Stimulated activated CD8-positive, alpha-beta memory T cell treated with anti-CD3 and anti-CD28 coated beads, Interleukin-7, amount 100 ng/mL, for 1 hour (primary cell): ENCODE measurements around the gene CEP63.
A peak's percentile ranks its signal among the peaks of the same experiment; 100 is the strongest.
"Not testable (repeated sequence)": the region's sequence is repeated elsewhere in the genome, so short reads cannot be mapped to it uniquely, and the experiment has no call there.

Source experiments
- DNase-seq, 2 donors: peaks; one replicate each; pipeline ENCODE4 v3.0.0-alpha.2; 2020; ENCODE audit warnings: low read depth in 2 of 2

The CEP63 gene

GRCh38 chr3:134576426-134576825 lies 90.6 kb downstream of the CEP63 start:
- no peak for DNase-seq

- no peak for DNase-seq
Measured at GRCh38 chr3:134576831-134577230, 91.0 kb downstream of the CEP63 start.

GRCh38 chr3:134579141-134579665 lies 93.3 kb downstream of the CEP63 start:
- DNase-seq, result no peak

- DNase-seq, result no peak
Measured at GRCh38 chr3:134590766-134591165, 104.9 kb downstream of the CEP63 start.

GRCh38 chr3:134592806-134593205 lies 106.9 kb downstream of the CEP63 start:
- no peak for DNase-seq

GRCh38 chr3:134594331-134594741 lies 108.5 kb downstream of the CEP63 start:
- DNase-seq, result no peak

- DNase-seq, result not testable (repeated sequence)
Measured at GRCh38 chr3:134594986-134595385, 109.1 kb downstream of the CEP63 start.

- DNase-seq, result no peak
Measured at GRCh38 chr3:134597390-134597970, 111.6 kb downstream of the CEP63 start.

GRCh38 chr3:134598763-134599545 lies 113.1 kb downstream of the CEP63 start:
- no peak for DNase-seq

- no peak for DNase-seq
Measured at GRCh38 chr3:134600206-134600605, 114.3 kb downstream of the CEP63 start.

GRCh38 chr3:134600685-134601463 lies 115.0 kb downstream of the CEP63 start:
- peak in 1 of 2 donors; percentile 37 for DNase-seq

GRCh38 chr3:134601539-134602439 lies 115.9 kb downstream of the CEP63 start:
- DNase-seq, result no peak

- no peak for DNase-seq
Measured at GRCh38 chr3:134602440-134602814, 116.6 kb downstream of the CEP63 start.

- DNase-seq, result no peak
Measured at GRCh38 chr3:134603480-134603879, 117.6 kb downstream of the CEP63 start.

GRCh38 chr3:134603956-134604355 lies 118.1 kb downstream of the CEP63 start:
- DNase-seq, result no peak

GRCh38 chr3:134605556-134605955 lies 119.7 kb downstream of the CEP63 start:
- no peak for DNase-seq

GRCh38 chr3:134606033-134607025 lies 120.5 kb downstream of the CEP63 start:
- no peak for DNase-seq

GRCh38 chr3:134607054-134608022 lies 121.5 kb downstream of the CEP63 start:
- no peak for DNase-seq
